Measurements from ENCODE around the gene ZNF227.
"Not testable (repeated sequence)": the region's sequence is repeated elsewhere in the genome, so short reads cannot be mapped to it uniquely, and the experiment has no call there.

ZNF227 gene

GRCh38 chr19:44212250-44212865 lies at the start of gene ZNF227:
ZNF227 (plus strand) TSS chr19:44212532; CDS start chr19:44217793, 5,261 bp downstream.
- peak; percentile 96 for DNase-seq (ENCODE audit: low read depth)

- no peak for DNase-seq (ENCODE audit: low read depth)
These were observed 48.5 kb upstream of the ZNF227 start for GRCh38 chr19:44163789-44164188.

GRCh38 chr19:44164327-44164672 lies 48.0 kb upstream of the ZNF227 start:
- no peak for DNase-seq (ENCODE audit: low read depth)

GRCh38 chr19:44164673-44165512 lies 47.4 kb upstream of the ZNF227 start, which contains the start of gene ZNF226:
ZNF226 (plus strand) TSS chr19:44165100; CDS start chr19:44170081, 4,981 bp downstream.
- peak; percentile 99 for DNase-seq (ENCODE audit: low read depth)

GRCh38 chr19:44170660-44171059 lies 41.7 kb upstream of the ZNF227 start:
- DNase-seq (ENCODE audit: low read depth): not testable (repeated sequence)

GRCh38 chr19:44176590-44176989 lies 35.7 kb upstream of the ZNF227 start:
- DNase-seq (ENCODE audit: low read depth): no peak

- no peak for DNase-seq (ENCODE audit: low read depth)
These were observed 31.4 kb upstream of the ZNF227 start for GRCh38 chr19:44180968-44181367.

- no peak for DNase-seq (ENCODE audit: low read depth)
These were observed 30.2 kb upstream of the ZNF227 start for GRCh38 chr19:44182145-44182544.

- DNase-seq (ENCODE audit: low read depth): no peak
These were observed 22.3 kb upstream of the ZNF227 start for GRCh38 chr19:44190020-44190419.

GRCh38 chr19:44192127-44192526 lies 20.2 kb upstream of the ZNF227 start:
- DNase-seq (ENCODE audit: low read depth): no peak

GRCh38 chr19:44196772-44197171 lies 15.6 kb upstream of the ZNF227 start:
- no peak for DNase-seq (ENCODE audit: low read depth)

GRCh38 chr19:44202470-44202869 lies 9.9 kb upstream of the ZNF227 start:
- DNase-seq (ENCODE audit: low read depth): peak; percentile 29

- DNase-seq (ENCODE audit: low read depth): no peak
These were observed 9.4 kb upstream of the ZNF227 start for GRCh38 chr19:44202974-44203373.

GRCh38 chr19:44203877-44204276 lies 8.5 kb upstream of the ZNF227 start:
- not testable (repeated sequence) for DNase-seq (ENCODE audit: low read depth)

GRCh38 chr19:44204772-44205171 lies 7.6 kb upstream of the ZNF227 start:
- no peak for DNase-seq (ENCODE audit: low read depth)

- peak; percentile 90 for DNase-seq (ENCODE audit: low read depth)
These were observed 5.1 kb upstream of the ZNF227 start for GRCh38 chr19:44207126-44207803.

- DNase-seq (ENCODE audit: low read depth): peak; percentile 16
These were observed 574 bp downstream of the ZNF227 start for GRCh38 chr19:44212866-44213346.

- not testable (repeated sequence) for DNase-seq (ENCODE audit: low read depth)
These were observed 7.6 kb downstream of the ZNF227 start for GRCh38 chr19:44219926-44220325.

- DNase-seq (ENCODE audit: low read depth): not testable (repeated sequence)
These were observed 8.4 kb downstream of the ZNF227 start for GRCh38 chr19:44220761-44221160.

- not testable (repeated sequence) for DNase-seq (ENCODE audit: low read depth)
These were observed 9.0 kb downstream of the ZNF227 start for GRCh38 chr19:44221291-44221690.

GRCh38 chr19:44228318-44228717 lies 16.0 kb downstream of the ZNF227 start:
- DNase-seq (ENCODE audit: low read depth): no peak

- DNase-seq (ENCODE audit: low read depth): no peak
These were observed 20.5 kb downstream of the ZNF227 start for GRCh38 chr19:44232867-44233266.

- no peak for DNase-seq (ENCODE audit: low read depth)
These were observed 24.1 kb downstream of the ZNF227 start for GRCh38 chr19:44236384-44236783.
